HFF-Myc (cell line): Measurements from ENCODE around the gene CDK3.

Experiments used
- DNase-seq: peaks from one replicate; pipeline ENCODE4 v3.0.0-alpha.2; 2011; ENCODE audit warnings: low read depth; ENCODE audit errors: extremely low read depth
- H3K4me3 ChIP-seq: replicated peaks from 2 replicates; pipeline ENCODE4 v1.5.1; 2011; ENCODE audit warnings: low read depth, mild to moderate bottlenecking, control low read depth, low read length
- CTCF ChIP-seq: IDR thresholded peaks from 2 replicates; pipeline ENCODE4 v1.5.1; 2012; ENCODE audit warnings: mild to moderate bottlenecking, low read depth, low read length, control low read depth; ENCODE audit errors: missing control alignments

CDK3 gene

GRCh38 chr17:76014925-76015261, 14.2 kb downstream of the CDK3 start:
- TF ChIP-seq CTCF: no peak
- no peak overlapping the region for H3K4me3 ChIP-seq
- no peak for DNase-seq

GRCh38 chr17:76017481-76018339, 17.1 kb downstream of the CDK3 start:
- H3K4me3 ChIP-seq: no peak overlapping the region
- no peak for TF ChIP-seq CTCF
- no peak for DNase-seq

- no peak overlapping the region for H3K4me3 ChIP-seq
- no peak for TF ChIP-seq CTCF
- no peak for DNase-seq
These were observed 17.7 kb downstream of the CDK3 start for GRCh38 chr17:76018340-76018680.

- no peak for TF ChIP-seq CTCF
- H3K4me3 ChIP-seq: no peak overlapping the region
- no peak for DNase-seq
These were observed 18.1 kb downstream of the CDK3 start for GRCh38 chr17:76018801-76019200.

- no peak for DNase-seq
- TF ChIP-seq CTCF: no peak
- H3K4me3 ChIP-seq: no peak overlapping the region
These were observed 19.3 kb downstream of the CDK3 start for GRCh38 chr17:76019833-76020467.

GRCh38 chr17:76022285-76022684, 21.6 kb downstream of the CDK3 start:
- H3K4me3 ChIP-seq: no peak overlapping the region
- no peak for DNase-seq
- no peak for TF ChIP-seq CTCF
